AG04450 (cell line): ENCODE measurements around the gene MIER2. TPM values are rescaled to one million over a fixed set of nuclear protein-coding genes. Genes with fewer than 3 reads are reported as not detected.

Experiments
- CTCF ChIA-PET: fragments of 300-600, 350-600 bp; formaldehyde crosslinking; extraction: SDS; loops from one replicate; lab custom pipeline; 2022; ENCODE audit warnings: antibody characterized with exemption, inconsistent platforms; lab: Charles Lee
- POLR2A ChIA-PET: fragments of 350-600 bp; formaldehyde crosslinking; extraction: SDS; loops from one replicate; lab custom pipeline; 2021; ENCODE audit warnings: antibody characterized with exemption, inconsistent platforms; lab: Yijun Ruan, JAX
- DNase-seq: peaks from one replicate; pipeline ENCODE4 v3.0.0-alpha.2; 2011; ENCODE audit warnings: low read depth, low spot score
- H3K27ac ChIP-seq: one replicate; pipeline ENCODE4 v1.5.1; 2012; ENCODE audit warnings: low read depth, low read length, control low read depth
- H3K27me3 ChIP-seq: one replicate; pipeline ENCODE4 v1.6.0; 2012; ENCODE audit warnings: low read length; ENCODE audit not compliant: control insufficient read depth, insufficient read depth
- H3K4me3 ChIP-seq: 2 replicates; pipeline ENCODE4 v1.5.1; 2011; ENCODE audit warnings: mild to moderate bottlenecking, low read depth, low read length, control low read depth
- H3K9me3 ChIP-seq: 2 replicates; pipeline ENCODE4 v1.5.1; 2012; ENCODE audit warnings: low read length; ENCODE audit not compliant: control insufficient read depth, insufficient read depth
- CTCF ChIP-seq: IDR thresholded peaks from 2 replicates; pipeline ENCODE4 v1.5.1; 2011; ENCODE audit warnings: low read depth, low read length, control low read depth, inconsistent platforms
- polyA plus RNA-seq: library from polyadenylated mRNA; depleted of rRNA; stranded (reverse); fragments of >200 nt; gene quantifications from 2 replicates; pipeline ENCODE4 v1.2.3, GENCODE V29; 2011

MIER2 gene
- polyA plus RNA-seq, 1 experiment: 14.5 TPM

GRCh38 chr19:341386-342127 lies 3.0 kb downstream of the MIER2 start:
- Histone ChIP-seq H3K4me3 (peak overlapping the region; percentile 71), H3K27ac (no peak overlapping the region), H3K27me3 (no peaks in the 10 kb centered on the region), H3K9me3 (peaks cover 7% of the 10 kb centered on the region)
- no peak for TF ChIP-seq CTCF
- DNase-seq: no peak
- CTCF ChIA-PET: no interaction called here
- POLR2A ChIA-PET: no interaction called here

GRCh38 chr19:340620-341385 lies 3.8 kb downstream of the MIER2 start:
- DNase-seq: no peak
- CTCF ChIA-PET: no interaction called here
- Histone ChIP-seq H3K4me3 (no peak overlapping the region), H3K9me3 (peaks cover 7% of the 10 kb centered on the region), H3K27ac (no peak overlapping the region), H3K27me3 (no peaks in the 10 kb centered on the region)
- POLR2A ChIA-PET: no interaction called here
- TF ChIP-seq CTCF: no peak

- Histone ChIP-seq H3K4me3 (no peak overlapping the region), H3K9me3 (no peaks in the 10 kb centered on the region; the same call in 1 of the 2 replicates), H3K27ac (no peak overlapping the region), H3K27me3 (no peaks in the 10 kb centered on the region)
- DNase-seq: no peak
- CTCF ChIA-PET: no interaction called here
- POLR2A ChIA-PET: no interaction called here
- no peak for TF ChIP-seq CTCF
These were observed 5.2 kb downstream of the MIER2 start for GRCh38 chr19:339262-339887.

- H3K9me3 ChIP-seq: no peaks in the 10 kb centered on the region; the same call in 1 of the 2 replicates
- H3K27me3 ChIP-seq: no peaks in the 10 kb centered on the region
- TF ChIP-seq CTCF: no peak
- DNase-seq: no peak
- POLR2A ChIA-PET: no interaction called here
- CTCF ChIA-PET: no interaction called here
- H3K27ac ChIP-seq: no peak overlapping the region
- no peak overlapping the region for H3K4me3 ChIP-seq
These were observed 6.2 kb downstream of the MIER2 start for GRCh38 chr19:338421-338820.
